CD4-positive, CD25-positive, alpha-beta regulatory T cell (primary cell): ENCODE data around the gene DDN. TPM values are rescaled to one million over a fixed set of nuclear protein-coding genes. Genes with fewer than 3 reads are reported as not detected.

Experiments used
- ATAC-seq, 2 donors: fragments of 150-1000 bp; cut with Tn5 transposase; one replicate each; pipeline ENCODE4 v1.10.0; 2021; ENCODE audit warnings: low read depth in 2 of 2, moderate number of reproducible peaks in 2 of 2, moderate library complexity in 1 of 2
- DNase-seq, 3 donors: peaks; one replicate each; pipeline versions ENCODE4 v3.0.0 to v3.0.0-alpha.2; 2012 to 2022; ENCODE audit warnings: mixed read lengths in 1 of 3
- H3K27ac ChIP-seq: one replicate; pipeline ENCODE4 v1.7.0; 2013; ENCODE audit warnings: mild to moderate bottlenecking, low read length; ENCODE audit not compliant: insufficient read depth, poor library complexity, severe bottlenecking
- H3K27me3 ChIP-seq: one replicate; pipeline ENCODE4 v1.7.0; 2013; ENCODE audit warnings: low read length; ENCODE audit not compliant: control insufficient read depth, insufficient read depth
- H3K36me3 ChIP-seq: one replicate; pipeline ENCODE4 v1.7.0; 2013; ENCODE audit warnings: mild to moderate bottlenecking, low read length, moderate library complexity; ENCODE audit not compliant: control insufficient read depth, insufficient read depth
- H3K4me1 ChIP-seq: 2 replicates; pipeline ENCODE4 v1.7.0; 2013; ENCODE audit warnings: mild to moderate bottlenecking, low read length; ENCODE audit not compliant: insufficient read depth, control insufficient read depth, poor library complexity, severe bottlenecking
- H3K4me3 ChIP-seq: one replicate; pipeline ENCODE4 v1.7.0; 2013; ENCODE audit warnings: low read depth, mild to moderate bottlenecking, low read length, moderate library complexity
- H3K9me3 ChIP-seq, 2 experiments: 1 replicate in 1 of 2; 2 replicates in 1 of 2; pipeline ENCODE4 v1.7.0; 2013; ENCODE audit warnings: low read length in 2 of 2, mild to moderate bottlenecking in 1 of 2, moderate library complexity in 1 of 2; ENCODE audit not compliant: control insufficient read depth in 2 of 2
- H3K27ac Mint-ChIP-seq, 3 donors: one replicate each; pipeline ENCODE4 v1.8.0; 2020 to 2022; ENCODE audit warnings: mild to moderate bottlenecking in 3 of 3, mixed read lengths in 3 of 3, moderate library complexity in 2 of 3
- H3K27me3 Mint-ChIP-seq: one replicate; pipeline ENCODE4 v1.8.0; 2022; ENCODE audit warnings: mild to moderate bottlenecking, mixed read lengths
- H3K36me3 Mint-ChIP-seq: one replicate; pipeline ENCODE4 v1.8.0; 2020; ENCODE audit warnings: mixed read lengths
- H3K4me1 Mint-ChIP-seq, 4 donors: one replicate each; pipeline ENCODE4 v1.8.0; 2020 to 2022; ENCODE audit warnings: mixed read lengths in 4 of 4, mild to moderate bottlenecking in 1 of 4
- H3K4me3 Mint-ChIP-seq, 4 donors: one replicate each; pipeline ENCODE4 v1.8.0; 2020 to 2022; ENCODE audit warnings: mild to moderate bottlenecking in 4 of 4, mixed read lengths in 4 of 4, moderate library complexity in 3 of 4
- H3K9me3 Mint-ChIP-seq, 7 donors: one replicate each; pipeline ENCODE4 v1.8.0; 2020 to 2022; ENCODE audit warnings: mixed read lengths in 7 of 7, mild to moderate bottlenecking in 3 of 7, moderate library complexity in 2 of 7
- polyA plus RNA-seq, 4 donors: library from polyadenylated mRNA; unstranded; fragments of 300-500 nt; fragmentation: Illumina TruSeq; gene quantifications; one replicate each; pipeline ENCODE4 v1.2.3, GENCODE V29; 2021
- total RNA-seq: library from RNA; stranded (reverse); gene quantifications from one replicate; pipeline ENCODE4 v1.2.3, GENCODE V29; 2022

DDN gene
- total RNA-seq (0.39 TPM), polyA plus RNA-seq (not detected)

DNA sequence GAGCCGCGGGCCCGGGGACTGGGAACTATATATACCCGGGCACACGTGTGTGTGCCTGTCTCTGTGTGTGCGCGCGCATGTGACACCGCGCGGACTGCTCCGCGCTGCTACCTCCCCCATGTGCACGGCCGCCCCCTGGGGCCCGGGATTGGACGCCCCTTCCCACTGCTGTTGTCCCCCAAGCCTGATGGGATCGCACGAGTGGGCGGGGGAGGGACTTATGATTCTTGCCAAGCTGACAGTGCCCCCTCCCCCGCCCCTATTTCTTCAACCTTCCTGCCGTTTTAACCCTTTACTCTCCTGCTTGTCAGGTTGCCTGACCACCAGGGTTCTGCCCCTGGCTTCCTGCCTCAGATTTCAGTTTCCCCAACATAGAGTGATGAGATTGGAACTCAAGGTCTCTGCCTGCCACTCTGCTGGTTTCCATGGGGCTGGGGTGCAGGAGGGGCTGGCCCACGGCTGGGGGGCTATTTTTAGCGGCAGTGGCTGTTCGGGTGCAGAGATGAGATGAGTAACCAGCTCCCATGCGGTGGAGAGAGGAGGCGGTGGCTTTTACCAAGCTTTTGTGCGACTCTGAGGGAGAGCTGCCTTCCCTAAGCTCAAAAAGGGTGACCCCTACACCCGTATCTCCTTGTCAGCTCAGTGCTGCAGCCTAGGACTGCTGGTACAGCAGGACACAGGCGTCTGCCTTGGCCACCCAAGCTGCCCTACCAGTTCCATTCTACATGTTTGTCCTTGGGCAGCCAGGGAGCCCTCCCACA is at the start of gene DDN:
TSS of gene DDN (minus strand) at position 5 of the 761 bp plus-strand sequence. CDS start 88 bp downstream, outside the sequence.
- Mint-ChIP-seq H3K9me3 (no peaks in the 10 kb centered on the region), H3K4me3 (peak within 1 kb of the TSS; percentile 62 to 79 (median 76)), H3K36me3 (peaks cover 39% of the 10 kb centered on the region), H3K27ac (peak within 1 kb of the TSS in 1 of 3 donors; percentile 51), H3K4me1 (peaks cover 0 to 45% (median 21%) of the 10 kb centered on the region in 4 donors), H3K27me3 (peaks cover 57% of the 10 kb centered on the region)
- Histone ChIP-seq H3K9me3 (no peaks in the 10 kb centered on the region), H3K4me1 (peaks cover 41% of the 10 kb centered on the region), H3K27me3 (peaks cover 17% of the 10 kb centered on the region), H3K27ac (no peak within 1 kb of the TSS), H3K36me3 (peaks cover 36% of the 10 kb centered on the region), H3K4me3 (no peak within 1 kb of the TSS)
- peak; percentile 45 to 54 for ATAC-seq
- peak; percentile 27 to 53 (median 38) for DNase-seq

DNA sequence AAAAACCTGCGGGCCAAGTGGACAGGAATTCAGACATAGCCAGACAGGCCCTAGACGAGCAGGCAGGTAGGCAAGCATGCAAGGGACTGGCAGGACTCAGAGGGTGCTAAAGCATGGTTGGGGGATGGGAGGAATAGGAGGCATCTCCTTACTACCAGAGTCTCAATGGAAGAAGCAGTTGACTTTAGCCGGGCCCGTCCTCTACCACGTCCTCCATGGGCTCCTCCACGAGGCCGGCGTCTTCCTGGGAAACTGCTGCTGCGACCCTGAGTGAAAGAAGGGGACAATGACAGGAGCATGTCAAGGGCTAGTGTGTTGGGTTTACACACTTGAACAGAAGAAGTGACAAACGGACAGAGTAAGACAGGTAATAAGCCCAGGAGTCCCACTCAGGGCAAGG is 49.8 kb upstream of the DDN start:
- Histone ChIP-seq H3K27ac (no peak overlapping the region), H3K4me1 (no peaks in the 10 kb centered on the region), H3K36me3 (peaks cover 91% of the 10 kb centered on the region), H3K4me3 (no peak overlapping the region), H3K27me3 (no peaks in the 10 kb centered on the region), H3K9me3 (no peaks in the 10 kb centered on the region)
- no peaks in the 10 kb centered on the region for H3K27me3 Mint-ChIP-seq
- H3K4me3 Mint-ChIP-seq, result no peak overlapping the region
- DNase-seq (no peak), ATAC-seq (no peak)
- peaks cover 55% of the 10 kb centered on the region for H3K36me3 Mint-ChIP-seq
- H3K4me1 Mint-ChIP-seq, result peaks cover 0 to 24% (median 6%) of the 10 kb centered on the region in 4 donors
- no peak overlapping the region for H3K27ac Mint-ChIP-seq
- H3K9me3 Mint-ChIP-seq, result no peaks in the 10 kb centered on the region

DNA sequence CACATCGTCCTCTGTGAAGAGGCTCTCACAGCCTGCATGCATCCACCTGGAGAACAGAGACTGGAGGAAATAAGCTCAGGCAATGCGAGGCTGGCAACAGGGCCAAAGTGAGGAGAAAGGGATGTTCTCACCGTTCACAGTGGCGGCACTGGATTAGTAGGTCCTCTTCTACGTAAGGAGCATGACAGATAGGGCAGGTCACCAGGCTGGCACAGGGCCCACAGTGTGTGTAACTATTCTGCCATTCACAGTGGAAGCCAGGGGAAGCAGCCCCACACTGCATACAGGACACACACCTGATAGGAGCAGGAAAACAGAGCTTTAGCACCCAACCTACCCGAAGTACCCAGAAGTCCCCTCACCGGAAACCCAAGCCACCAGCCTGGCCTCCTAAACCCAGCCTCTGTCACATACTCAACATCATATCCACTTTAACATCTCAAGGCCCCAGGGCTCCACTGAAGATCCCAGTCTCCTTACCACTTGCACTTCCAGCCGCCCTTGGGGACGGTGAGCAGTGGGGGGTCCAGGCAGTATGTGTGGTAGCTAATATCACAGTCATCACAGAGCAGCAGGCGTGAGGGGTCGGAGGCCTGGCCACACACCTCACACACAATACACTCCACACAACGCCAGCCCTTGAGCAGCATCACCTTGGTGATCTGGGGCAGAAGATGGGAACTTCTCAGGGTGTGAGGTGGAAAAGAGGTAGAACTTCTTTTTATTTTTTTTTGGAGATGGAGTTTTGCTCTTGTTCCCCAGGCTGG is 47.1 kb upstream of the DDN start:
- Histone ChIP-seq H3K36me3 (peaks cover 92% of the 10 kb centered on the region), H3K4me3 (no peak overlapping the region), H3K27me3 (no peaks in the 10 kb centered on the region), H3K4me1 (no peaks in the 10 kb centered on the region), H3K27ac (no peak overlapping the region), H3K9me3 (no peaks in the 10 kb centered on the region)
- peaks cover 0 to 12% (median 5%) of the 10 kb centered on the region in 4 donors for H3K4me1 Mint-ChIP-seq
- H3K27me3 Mint-ChIP-seq, result no peaks in the 10 kb centered on the region
- ATAC-seq (no peak), DNase-seq (no peak)
- no peaks in the 10 kb centered on the region for H3K9me3 Mint-ChIP-seq
- peaks cover 51% of the 10 kb centered on the region for H3K36me3 Mint-ChIP-seq
- H3K27ac Mint-ChIP-seq, result no peak overlapping the region
- H3K4me3 Mint-ChIP-seq, result no peak overlapping the region

GRCh38 chr12:49044660-49045059 is 45.5 kb upstream of the DDN start:
- H3K9me3 Mint-ChIP-seq, result no peaks in the 10 kb centered on the region
- ATAC-seq (no peak), DNase-seq (no peak)
- Histone ChIP-seq H3K27me3 (no peaks in the 10 kb centered on the region), H3K9me3 (no peaks in the 10 kb centered on the region), H3K27ac (no peak overlapping the region), H3K4me3 (no peak overlapping the region), H3K36me3 (peaks cover 87% of the 10 kb centered on the region), H3K4me1 (no peaks in the 10 kb centered on the region)
- peak overlapping the region in 2 of 3 donors; percentile 7 to 78 for H3K27ac Mint-ChIP-seq
- no peaks in the 10 kb centered on the region for H3K27me3 Mint-ChIP-seq
- H3K4me1 Mint-ChIP-seq, result peaks cover 0 to 5% (median 3%) of the 10 kb centered on the region in 4 donors
- peaks cover 44% of the 10 kb centered on the region for H3K36me3 Mint-ChIP-seq
- no peak overlapping the region for H3K4me3 Mint-ChIP-seq

DNA sequence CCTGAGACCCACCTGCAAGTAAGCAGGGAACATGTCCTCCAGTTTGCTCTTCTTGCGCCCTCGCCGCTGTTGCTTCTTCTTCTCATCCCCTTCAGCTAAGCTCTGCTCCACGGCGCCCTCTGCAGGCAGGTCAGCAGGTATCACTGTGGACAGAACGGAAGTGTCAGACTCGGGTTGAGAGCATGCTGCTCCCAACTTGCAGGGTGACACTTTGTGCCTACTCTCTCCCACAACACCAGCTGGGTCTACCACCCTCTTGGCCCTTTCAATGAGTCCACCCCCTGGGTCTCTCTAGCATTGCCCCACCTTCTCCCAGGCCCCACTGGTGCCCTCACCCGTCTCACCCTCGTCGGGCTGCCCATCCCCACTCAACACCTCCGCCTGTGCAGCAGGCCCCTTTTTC is 44.7 kb upstream of the DDN start:
- peaks cover 46% of the 10 kb centered on the region for H3K36me3 Mint-ChIP-seq
- H3K27me3 ChIP-seq, result no peaks in the 10 kb centered on the region
- no peaks in the 10 kb centered on the region for H3K27me3 Mint-ChIP-seq
- no peaks in the 10 kb centered on the region for H3K9me3 Mint-ChIP-seq
- peaks cover 87% of the 10 kb centered on the region for H3K36me3 ChIP-seq
- ATAC-seq (peak; percentile 73 to 77), DNase-seq (peak; percentile 63 to 78 (median 72))
- H3K9me3 ChIP-seq, result no peaks in the 10 kb centered on the region
- H3K4me3 ChIP-seq, result no peak overlapping the region
- no peak overlapping the region for H3K27ac ChIP-seq
- H3K4me1 Mint-ChIP-seq, result peaks cover 0 to 5% (median 3%) of the 10 kb centered on the region in 4 donors
- H3K27ac Mint-ChIP-seq, result peak overlapping the region; percentile 5 to 80 (median 71)
- no peaks in the 10 kb centered on the region for H3K4me1 ChIP-seq
- H3K4me3 Mint-ChIP-seq, result no peak overlapping the region

DNA sequence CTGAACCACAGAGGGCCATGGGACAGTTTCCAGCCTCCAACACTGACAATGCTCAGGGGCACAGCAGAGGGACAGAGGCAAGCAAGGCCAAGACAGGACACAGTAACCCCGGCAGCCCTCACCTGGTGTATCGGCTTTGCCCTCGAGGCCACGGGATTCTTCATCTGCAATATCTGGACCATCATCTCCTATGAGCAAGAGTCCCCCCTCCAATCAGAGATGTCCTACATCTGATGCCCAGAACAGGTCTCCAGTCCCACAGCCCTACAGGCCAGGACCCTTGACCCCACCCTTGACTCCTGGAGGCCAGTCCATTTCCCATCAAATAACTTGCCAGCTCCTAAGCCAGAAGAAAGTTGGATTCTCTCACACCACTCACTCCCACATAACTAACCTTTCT is 44.1 kb upstream of the DDN start:
- no peaks in the 10 kb centered on the region for H3K27me3 Mint-ChIP-seq
- Histone ChIP-seq H3K4me1 (no peaks in the 10 kb centered on the region), H3K36me3 (peaks cover 87% of the 10 kb centered on the region), H3K9me3 (no peaks in the 10 kb centered on the region), H3K4me3 (no peak overlapping the region), H3K27me3 (no peaks in the 10 kb centered on the region), H3K27ac (no peak overlapping the region)
- H3K4me3 Mint-ChIP-seq, result no peak overlapping the region
- peaks cover 0 to 5% (median 3%) of the 10 kb centered on the region in 4 donors for H3K4me1 Mint-ChIP-seq
- DNase-seq, result no peak
- peaks cover 42% of the 10 kb centered on the region for H3K36me3 Mint-ChIP-seq
- H3K27ac Mint-ChIP-seq, result peak overlapping the region in 1 of 3 donors; percentile 80
- ATAC-seq, result no peak
- no peaks in the 10 kb centered on the region for H3K9me3 Mint-ChIP-seq

GRCh38 chr12:49041881-49042484 is 42.8 kb upstream of the DDN start:
- Mint-ChIP-seq H3K27ac (peak overlapping the region in 1 of 3 donors; percentile 77), H3K9me3 (no peaks in the 10 kb centered on the region), H3K36me3 (peaks cover 33% of the 10 kb centered on the region), H3K4me3 (no peak overlapping the region), H3K27me3 (no peaks in the 10 kb centered on the region), H3K4me1 (peaks cover 0 to 3% (median 2%) of the 10 kb centered on the region in 4 donors)
- ATAC-seq, result no peak
- H3K27me3 ChIP-seq, result no peaks in the 10 kb centered on the region
- DNase-seq, result no peak
- H3K36me3 ChIP-seq, result peaks cover 85% of the 10 kb centered on the region
- H3K4me3 ChIP-seq, result no peak overlapping the region
- no peak overlapping the region for H3K27ac ChIP-seq
- H3K9me3 ChIP-seq, result no peaks in the 10 kb centered on the region
- H3K4me1 ChIP-seq, result no peaks in the 10 kb centered on the region
